ENCODE data around the gene ASB13. TPM values are rescaled to one million over a fixed set of nuclear protein-coding genes. Genes with fewer than 3 reads are reported as not detected.

The ASB13 gene
- polyA plus RNA-seq, 3 donors = 13.3 to 44.1 (median 37.8) TPM

GRCh38 chr10:5590816-5591215 lies 75.6 kb downstream of the ASB13 start:
- no peak overlapping the region for H3K27ac Mint-ChIP-seq
- H3K4me3 Mint-ChIP-seq = no peak overlapping the region
- no peak overlapping the region for H2AFZ ChIP-seq (ENCODE audit: insufficient read depth, low read depth, low read length, poor library complexity, severe bottlenecking)
- H3K27me3 Mint-ChIP-seq (ENCODE audit: low read depth in 3 of 3) = peaks cover 8 to 10% (median 9%) of the 10 kb centered on the region in 3 donors
- H3K9me3 ChIP-seq (replicated peaks in 1 of 2; ENCODE audit: control insufficient read depth in 1 of 2, insufficient read depth in 1 of 2, low read length in 2 of 2) = no peaks in the 10 kb centered on the region
- no peaks in the 10 kb centered on the region for H4K20me1 ChIP-seq (ENCODE audit: insufficient read depth, low read length)
- TF ChIP-seq CTCF (IDR thresholded peaks at IDR 0.05) = no peak
- no peak overlapping the region for H3K27ac ChIP-seq (ENCODE audit: low read depth in 1 of 2, low read length in 2 of 2)
- H3K4me1 ChIP-seq (ENCODE audit: control insufficient read depth in 1 of 2, insufficient read depth in 2 of 2, low read length in 2 of 2) = no peaks in the 10 kb centered on the region
- 100% methylated on average over 5 of the region's 10 CpGs for WGBS (ENCODE audit: insufficient coverage)
- DNase-seq = no peak
- no peaks in the 10 kb centered on the region for H3K36me3 ChIP-seq (replicated peaks in 1 of 2; ENCODE audit: control insufficient read depth in 1 of 2, insufficient read depth in 2 of 2, low read length in 2 of 2)
- no peaks in the 10 kb centered on the region for H3K79me2 ChIP-seq (ENCODE audit: insufficient read depth, low read length)
- no peak overlapping the region for H3K4me2 ChIP-seq (replicated peaks; ENCODE audit: extremely low read depth, low read length, poor library complexity, severe bottlenecking)
- no peaks in the 10 kb centered on the region for H3K4me1 Mint-ChIP-seq
- intact Hi-C loops (cut with micrococcal nuclease) = no loop called here
- no peak overlapping the region for H3K4me3 ChIP-seq (replicated peaks in 1 of 3; ENCODE audit: low read depth in 2 of 3, low read length in 3 of 3)
- no peaks in the 10 kb centered on the region for H3K27me3 ChIP-seq (ENCODE audit: control insufficient read depth in 2 of 2, insufficient read depth in 2 of 2, low read length in 2 of 2)
- no peak overlapping the region for H3K9ac ChIP-seq (ENCODE audit: insufficient read depth, low read length, poor library complexity, severe bottlenecking)
- H3K9me3 Mint-ChIP-seq = no peaks in the 10 kb centered on the region
- no peaks in the 10 kb centered on the region for H3K36me3 Mint-ChIP-seq

- no peak for DNase-seq
- H2AFZ ChIP-seq (ENCODE audit: insufficient read depth, low read depth, low read length, poor library complexity, severe bottlenecking) = no peak overlapping the region
- intact Hi-C loops (cut with micrococcal nuclease) = no loop called here
These were observed 76.5 kb downstream of the ASB13 start for GRCh38 chr10:5589661-5590511.

More at GRCh38 chr10:5589661-5590511, 76.5 kb downstream of the ASB13 start:
- Mint-ChIP-seq H3K9me3 (peaks cover 0 to 1% (median 0%) of the 10 kb centered on the region in 7 donors), H3K27me3 (ENCODE audit: low read depth in 3 of 3) (peaks cover 5 to 12% (median 10%) of the 10 kb centered on the region in 3 donors), H3K27ac (no peak overlapping the region), H3K4me3 (no peak overlapping the region), H3K4me1 (no peaks in the 10 kb centered on the region), H3K36me3 (no peaks in the 10 kb centered on the region)
- 90% methylated on average over 15 of the region's 16 CpGs for WGBS (ENCODE audit: insufficient coverage)
- Histone ChIP-seq H3K79me2 (ENCODE audit: insufficient read depth, low read length) (no peaks in the 10 kb centered on the region), H3K9me3 (replicated peaks in 1 of 2; ENCODE audit: control insufficient read depth in 1 of 2, insufficient read depth in 1 of 2, low read length in 2 of 2) (no peaks in the 10 kb centered on the region), H3K4me2 (replicated peaks; ENCODE audit: extremely low read depth, low read length, poor library complexity, severe bottlenecking) (no peak overlapping the region), H3K9ac (ENCODE audit: insufficient read depth, low read length, poor library complexity, severe bottlenecking) (no peak overlapping the region), H3K27ac (ENCODE audit: low read depth in 1 of 2, low read length in 2 of 2) (no peak overlapping the region), H3K27me3 (ENCODE audit: control insufficient read depth in 2 of 2, insufficient read depth in 2 of 2, low read length in 2 of 2) (no peaks in the 10 kb centered on the region), H3K4me1 (ENCODE audit: control insufficient read depth in 1 of 2, insufficient read depth in 2 of 2, low read length in 2 of 2) (no peaks in the 10 kb centered on the region), H4K20me1 (ENCODE audit: insufficient read depth, low read length) (no peaks in the 10 kb centered on the region), H3K36me3 (replicated peaks in 1 of 2; ENCODE audit: control insufficient read depth in 1 of 2, insufficient read depth in 2 of 2, low read length in 2 of 2) (no peaks in the 10 kb centered on the region), H3K4me3 (replicated peaks in 1 of 3; ENCODE audit: low read depth in 2 of 3, low read length in 3 of 3) (no peak overlapping the region)
- TF ChIP-seq CTCF (IDR thresholded peaks at IDR 0.05) = no peak

Data from CD14-positive monocyte (primary cell).